GM12878 (cell line): ENCODE results near the gene ZNF641. TPM values are rescaled to one million over a fixed set of nuclear protein-coding genes. Genes with fewer than 3 reads are reported as not detected.
A peak's percentile ranks its signal among the peaks of the same experiment; 100 is the strongest.

ENCODE experiments used
- ATAC-seq: fragments of 200-7000 bp; cut with Tn5 transposase; 3 replicates; pipeline ENCODE4 v1.9.1; 2020; ENCODE audit warnings: mild to moderate bottlenecking, moderate library complexity
- Bru-seq: library from RNA; stranded (reverse); fragments of 400-500 nt; gene quantifications from one replicate; lab custom pipeline; 2021; lab: Mats Ljungman, UMichigan
- BruChase-seq, 2 experiments: library from RNA; stranded (reverse); fragments of 400-500 nt; gene quantifications; one replicate each; lab custom pipeline; 2021; lab: Mats Ljungman, UMichigan
- BruUV-seq: library from RNA; stranded (reverse); fragments of 400-500 nt; replicated peaks from 2 replicates; lab custom pipeline; 2021; lab: Mats Ljungman, UMichigan
- CTCF ChIA-PET: fragments of 300-600 bp; sonication (Branson Sonifier 250); formaldehyde crosslinking; extraction: SDS; loops from one replicate; lab custom pipeline; 2021; ENCODE audit warnings: inconsistent platforms; lab: Yijun Ruan, JAX
- POLR2A ChIA-PET: fragments of 350-600 bp; formaldehyde crosslinking; extraction: SDS; loops from one replicate; lab custom pipeline; 2021; ENCODE audit warnings: inconsistent platforms; lab: Charles Lee
- RAD21 ChIA-PET: fragments of 300-600 bp; sonication (Branson Sonifier 250); formaldehyde crosslinking; loops from one replicate; lab custom pipeline; 2023; ENCODE audit warnings: antibody characterized with exemption; ENCODE audit not compliant: unreplicated experiment; lab: Charles Lee
- SMC1A ChIA-PET: fragments of 300-600 bp; sonication (Branson Sonifier 250); formaldehyde crosslinking; loops from one replicate; lab custom pipeline; 2023; ENCODE audit not compliant: unreplicated experiment, uncharacterized antibody; lab: Charles Lee
- DNase-seq: peaks from one replicate; pipeline ENCODE4 v3.0.0-alpha.2; 2011; ENCODE audit warnings: low read depth, low spot score
- FAIRE-seq: peaks from 3 replicates; lab custom pipeline; 2011; peaks lifted over from hg19 to GRCh38; lab: Jason Lieb, UNC
- H2AFZ ChIP-seq: 2 replicates; pipeline ENCODE4 v1.6.0; 2011; ENCODE audit warnings: low read depth, low read length, control low read depth; ENCODE audit not compliant: control insufficient read depth
- H3K27ac ChIP-seq: 2 replicates; pipeline ENCODE4 v1.5.1; 2011; ENCODE audit warnings: control low read depth; ENCODE audit not compliant: control insufficient read depth, insufficient read depth
- H3K27me3 ChIP-seq, 2 experiments: replicated peaks in 1 of 2; 2 replicates each; pipeline versions ENCODE4 v1.6.0 to v1.6.1; 2011; ENCODE audit warnings: low read length in 1 of 2; ENCODE audit not compliant: control insufficient read depth in 2 of 2, insufficient read depth in 2 of 2
- H3K36me3 ChIP-seq, 2 experiments: 2 replicates each; pipeline ENCODE4 v1.5.1; 2011; ENCODE audit warnings: low read length in 1 of 2; ENCODE audit not compliant: control insufficient read depth in 2 of 2, insufficient read depth in 2 of 2
- H3K4me1 ChIP-seq: 2 replicates; pipeline ENCODE4 v1.6.1; 2011; ENCODE audit warnings: mild to moderate bottlenecking, low read length, moderate library complexity, mixed read lengths; ENCODE audit not compliant: control insufficient read depth, insufficient read depth
- H3K4me2 ChIP-seq: 2 replicates; pipeline ENCODE4 v1.6.0; 2011; ENCODE audit warnings: control low read depth; ENCODE audit not compliant: control insufficient read depth, insufficient read depth
- H3K4me3 ChIP-seq: fragments of 200-600 bp; sonication (generic); 2 replicates; pipeline ENCODE4 v1.5.1; 2016
- H3K79me2 ChIP-seq: 2 replicates; pipeline ENCODE4 v1.6.0; 2011; ENCODE audit warnings: low read length; ENCODE audit not compliant: control insufficient read depth, insufficient read depth
- H3K9ac ChIP-seq: 2 replicates; pipeline ENCODE4 v1.8.0; 2011; ENCODE audit warnings: low read length, control low read depth, mixed read lengths; ENCODE audit not compliant: control insufficient read depth, insufficient read depth
- H3K9me3 ChIP-seq: replicated peaks from 3 replicates; pipeline ENCODE4 v1.5.1; 2011; ENCODE audit warnings: mild to moderate bottlenecking, low read length; ENCODE audit not compliant: control insufficient read depth, insufficient read depth
- H4K20me1 ChIP-seq: 2 replicates; pipeline ENCODE4 v1.6.0; 2011; ENCODE audit not compliant: control insufficient read depth, insufficient read depth
- BACH1 ChIP-seq: fragments of 450-650 bp; IDR thresholded peaks from 2 replicates; pipeline ENCODE4 v1.6.1; 2017; ENCODE audit warnings: mild to moderate bottlenecking, borderline replicate concordance
- BHLHE40 ChIP-seq, 2 experiments: fragments of 450-650 bp in 1 of 2; IDR thresholded peaks; 2 replicates each; pipeline ENCODE4 v1.6.1; 2011 to 2017; ENCODE audit warnings: low read depth in 2 of 2, borderline replicate concordance in 1 of 2, improper control_type of control experiment in 1 of 2, low read length in 1 of 2, mild to moderate bottlenecking in 1 of 2
- CHD1 ChIP-seq: IDR thresholded peaks from 2 replicates; pipeline ENCODE4 v1.6.1; 2012; ENCODE audit warnings: low read depth, low read length, improper control_type of control experiment
- CHD4 ChIP-seq: fragments of 200-600 bp; sonication (generic); IDR thresholded peaks from 2 replicates; pipeline ENCODE4 v1.6.1; 2016; ENCODE audit warnings: mild to moderate bottlenecking
- DPF2 ChIP-seq: fragments of 450-650 bp; IDR thresholded peaks from 2 replicates; pipeline ENCODE4 v1.6.1; 2017; ENCODE audit warnings: mild to moderate bottlenecking
- EGR1 ChIP-seq, 2 experiments: IDR thresholded peaks; 1 replicate in 1 of 2; 2 replicates in 1 of 2; pipeline ENCODE4 v1.6.1; 2011 to 2012; ENCODE audit warnings: low read depth in 2 of 2, low read length in 2 of 2, borderline replicate concordance in 1 of 2, mild to moderate bottlenecking in 1 of 2, moderate library complexity in 1 of 2
- NKRF ChIP-seq: fragments of 450-650 bp; conservative IDR thresholded peaks from 2 replicates; pipeline ENCODE4 v1.6.1; 2017; ENCODE audit warnings: mild to moderate bottlenecking, moderate library complexity
- NR2F1 ChIP-seq: fragments of 450-650 bp; conservative IDR thresholded peaks from 2 replicates; pipeline ENCODE4 v1.6.1; 2017; ENCODE audit warnings: mild to moderate bottlenecking
- POLR2A ChIP-seq: IDR thresholded peaks from 2 replicates; pipeline ENCODE4 v1.6.1; 2011; ENCODE audit warnings: low read depth, mild to moderate bottlenecking, low read length
- SMARCA5 ChIP-seq: fragments of 450-650 bp; IDR thresholded peaks from 2 replicates; pipeline ENCODE4 v1.6.1; 2017; ENCODE audit warnings: mild to moderate bottlenecking
- TCF7 ChIP-seq: IDR thresholded peaks from 2 replicates; pipeline ENCODE4 v1.6.1; 2014; ENCODE audit warnings: antibody characterized with exemption, borderline replicate concordance
- YY1 ChIP-seq: IDR thresholded peaks from 2 replicates; pipeline ENCODE4 v1.6.1; 2011; ENCODE audit warnings: low read depth, mild to moderate bottlenecking, low read length
- WGBS: methylation state at CpG from one replicate; pipeline ENCODE4 v1.1.6; 2016; ENCODE audit warnings: low lambda C conversion rate; ENCODE audit not compliant: insufficient replicate concordance, insufficient coverage; ENCODE audit errors: missing lambda C conversion rate; 5-methylcytosine and 5-hydroxymethylcytosine counted together
- in situ Hi-C: fragments of 300-500 bp; cut with MboI; formaldehyde crosslinking; loops from 9 replicates; pipeline ENCODE4 v1.14.3; 2018; ENCODE audit warnings: mixed read lengths
- intact Hi-C: fragments of 100-400 bp; cut with micrococcal nuclease; formaldehyde crosslinking; loops from one replicate; pipeline ENCODE4 v1.14.2; 2022; ENCODE audit not compliant: unreplicated experiment
- long read RNA-seq, 2 experiments: library from polyadenylated mRNA; unstranded; transcript quantifications; one replicate each; pipeline ENCODE4 v2.0.0, GENCODE V29; 2019 to 2020
- polyA minus RNA-seq, 3 experiments: library from RNA; depleted of rRNA, polyadenylated mRNA; stranded (reverse); fragments of >200 nt; gene quantifications; 2 replicates each; pipeline ENCODE4 v1.2.3, GENCODE V29; 2011
- polyA plus RNA-seq, 11 experiments: library from polyadenylated mRNA; depleted of rRNA in 4 of 11; unstranded in 6 of 11; stranded (reverse) in 5 of 11; fragments of >200 nt; fragmentation: Nextera tagmentation in 4 of 11; fragmentation: Illumina TruSeq in 1 of 11; extraction: Ambion mirVana in 4 of 11; extraction: Trizol in 1 of 11; gene quantifications; 1 replicate in 1 of 11; 2 replicates in 10 of 11; pipeline versions ENCODE4 v1.2.1 to v1.2.3, GENCODE V29; 2011 to 2016; ENCODE audit warnings: inconsistent platforms in 2 of 11, missing spikeins in 2 of 11, low read depth in 1 of 11
- total RNA-seq, 4 experiments: library from RNA; depleted of rRNA in 3 of 4; stranded (reverse); fragments of >200 nt in 3 of 4; fragmentation: Illumina TruSeq in 1 of 4; extraction: Trizol in 1 of 4; gene quantifications; 2 replicates each; pipeline versions ENCODE4 v1.2.1 to v1.2.3, GENCODE V29; 2013 to 2021
- TF ChIP-seq, protein P1 (sequence below): IDR thresholded peaks from 2 replicates; pipeline ENCODE4 v1.6.1; 2012; ENCODE audit warnings: mild to moderate bottlenecking, low read depth, low read length

The ZNF641 gene
- 16.5 and 23.3 TPM in 2 replicates for total RNA-seq (2013; cell fraction: nucleolus; rRNA removed)
- 9.0 and 10.0 TPM in 2 replicates for total RNA-seq (2014; rRNA removed)
- total RNA-seq (2014; rRNA removed; fragmentation: Illumina TruSeq; extraction: Trizol), result 9.4 and 10.3 TPM in 2 replicates
- total RNA-seq (2021), result 8.1 and 10.3 TPM in 2 replicates
- 1.6 TPM for polyA plus RNA-seq (2011; ENCODE audit: low read depth)
- polyA plus RNA-seq (2011; rRNA removed), result 7.3 and 10.8 TPM in 2 replicates
- 4.8 and 5.3 TPM in 2 replicates for polyA plus RNA-seq (2011; cell fraction: cytosol; rRNA removed)
- 13.8 and 14.9 TPM in 2 replicates for polyA plus RNA-seq (2011; cell fraction: nucleus; rRNA removed)
- 2.2 and 3.3 TPM in 2 replicates for polyA plus RNA-seq (2012)
- polyA plus RNA-seq (2014; fragmentation: Illumina TruSeq; extraction: Trizol), result 7.1 and 9.4 TPM in 2 replicates
- polyA plus RNA-seq (2014; fragmentation: Nextera tagmentation; extraction: Ambion mirVana), result 1 to 10 TPM; 1.1 to 1.4 TPM
- polyA plus RNA-seq (2014; rRNA removed), result 5.6 and 5.8 TPM in 2 replicates
- 1 to 10 TPM; 3.5 to 4.8 TPM for polyA plus RNA-seq (2016; fragmentation: Nextera tagmentation; extraction: Ambion mirVana)
- polyA minus RNA-seq (2011; rRNA and poly(A)+ RNA removed), result 9.0 and 12.2 TPM in 2 replicates
- polyA minus RNA-seq (2011; cell fraction: cytosol; rRNA and poly(A)+ RNA removed), result 2.0 and 2.7 TPM in 2 replicates
- polyA minus RNA-seq (2011; cell fraction: nucleus; rRNA and poly(A)+ RNA removed), result 16.1 and 18.8 TPM in 2 replicates
- percentile 74 among the genes with signal in this experiment for Bru-seq, nascent RNA
- percentile 70 among the genes with signal in this experiment for BruChase-seq, experiment 1, labeled RNA remaining after a 6-hour chase
- BruChase-seq, experiment 2, labeled RNA remaining after a 2-hour chase, result percentile 76 among the genes with signal in this experiment
- long read RNA-seq, experiment 1, partial matches to known transcripts, result 0 of 1 reads
- long read RNA-seq, experiment 1, other reads (novel, unspliced or antisense), result 1 of 1 reads
- long read RNA-seq, experiment 2, partial matches to known transcripts, result 2 of 15 reads
- long read RNA-seq, experiment 2, other reads (novel, unspliced or antisense), result 11 of 15 reads

GRCh38 chr12:48350249-48351021, at the start of gene ZNF641:
TSS of gene ZNF641 (minus strand) at chr12:48350919. CDS start at chr12:48348090, 2,829 bp downstream.
- in situ Hi-C loops, result no loop called here
- TF ChIP-seq BHLHE40 (IDR thresholded peaks at IDR 0.05; ENCODE audit: borderline replicate concordance in 1 of 2, low read depth in 2 of 2, low read length in 1 of 2), result peak in 1 of 2 experiments; percentile 67; a peak in 1 of 4 replicates
- no peak for TF ChIP-seq CHD4
- TF ChIP-seq TCF7, result no peak
- TF ChIP-seq SMARCA5, result peak; percentile 24; the same call in 1 of the 2 replicates
- TF ChIP-seq POLR2A, result peak; percentile 81
- TF ChIP-seq NKRF, result peak; percentile 54
- no peak for TF ChIP-seq CHD1
- TF ChIP-seq, protein P1, sequence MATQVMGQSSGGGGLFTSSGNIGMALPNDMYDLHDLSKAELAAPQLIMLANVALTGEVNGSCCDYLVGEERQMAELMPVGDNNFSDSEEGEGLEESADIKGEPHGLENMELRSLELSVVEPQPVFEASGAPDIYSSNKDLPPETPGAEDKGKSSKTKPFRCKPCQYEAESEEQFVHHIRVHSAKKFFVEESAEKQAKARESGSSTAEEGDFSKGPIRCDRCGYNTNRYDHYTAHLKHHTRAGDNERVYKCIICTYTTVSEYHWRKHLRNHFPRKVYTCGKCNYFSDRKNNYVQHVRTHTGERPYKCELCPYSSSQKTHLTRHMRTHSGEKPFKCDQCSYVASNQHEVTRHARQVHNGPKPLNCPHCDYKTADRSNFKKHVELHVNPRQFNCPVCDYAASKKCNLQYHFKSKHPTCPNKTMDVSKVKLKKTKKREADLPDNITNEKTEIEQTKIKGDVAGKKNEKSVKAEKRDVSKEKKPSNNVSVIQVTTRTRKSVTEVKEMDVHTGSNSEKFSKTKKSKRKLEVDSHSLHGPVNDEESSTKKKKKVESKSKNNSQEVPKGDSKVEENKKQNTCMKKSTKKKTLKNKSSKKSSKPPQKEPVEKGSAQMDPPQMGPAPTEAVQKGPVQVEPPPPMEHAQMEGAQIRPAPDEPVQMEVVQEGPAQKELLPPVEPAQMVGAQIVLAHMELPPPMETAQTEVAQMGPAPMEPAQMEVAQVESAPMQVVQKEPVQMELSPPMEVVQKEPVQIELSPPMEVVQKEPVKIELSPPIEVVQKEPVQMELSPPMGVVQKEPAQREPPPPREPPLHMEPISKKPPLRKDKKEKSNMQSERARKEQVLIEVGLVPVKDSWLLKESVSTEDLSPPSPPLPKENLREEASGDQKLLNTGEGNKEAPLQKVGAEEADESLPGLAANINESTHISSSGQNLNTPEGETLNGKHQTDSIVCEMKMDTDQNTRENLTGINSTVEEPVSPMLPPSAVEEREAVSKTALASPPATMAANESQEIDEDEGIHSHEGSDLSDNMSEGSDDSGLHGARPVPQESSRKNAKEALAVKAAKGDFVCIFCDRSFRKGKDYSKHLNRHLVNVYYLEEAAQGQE, result 0 out of 2 replicates have a peak, but pooled peaks have one; percentile 10
- TF ChIP-seq EGR1 (IDR thresholded peaks at IDR 0.05; ENCODE audit: borderline replicate concordance in 1 of 2, low read depth in 2 of 2, low read length in 2 of 2), result peak in 1 of 2 experiments; percentile 90; a peak in 2 of 3 replicates
- TF ChIP-seq BACH1, result peak; percentile 68; the same call in 1 of the 2 replicates
- 0 out of 2 replicates have a peak, but pooled peaks have one; percentile 3 for TF ChIP-seq YY1
- TF ChIP-seq DPF2, result 0 out of 2 replicates have a peak, but pooled peaks have one; percentile 56
- TF ChIP-seq NR2F1, result peak; percentile 29; the same call in 1 of the 2 replicates

More at GRCh38 chr12:48350249-48351021, at the start of gene ZNF641:
- no peaks in the 10 kb centered on the region for H3K27me3 ChIP-seq
- H4K20me1 ChIP-seq, result no peaks in the 10 kb centered on the region
- H3K4me2 ChIP-seq, result peak within 1 kb of the TSS; percentile 96
- H3K79me2 ChIP-seq, result no peaks in the 10 kb centered on the region; the same call in 1 of the 2 replicates
- intact Hi-C loops, result loop anchor here (10.0 kb wide), 1 partner anchor 156 kb away; no protein-coding TSS in a partner anchor
- 2% methylated on average over 30 of the region's 61 CpGs for WGBS
- H3K9me3 ChIP-seq, result no peaks in the 10 kb centered on the region
- FAIRE-seq (no peak), DNase-seq (no peak), ATAC-seq (peak; percentile 94)
- BruUV-seq, result no TSS peak
- SMC1A ChIA-PET, result interaction anchor here (0.5 to 1.4 kb wide), 3 partner anchors 9 to 205 kb away, joined by 3 to 4 read pairs (median 3); no protein-coding TSS in a partner anchor
- H3K9ac ChIP-seq, result peak within 1 kb of the TSS; percentile 88
- H2AFZ ChIP-seq, result peak within 1 kb of the TSS; percentile 94
- peaks cover 0 to 3% of the 10 kb centered on the region in 2 experiments; a peak in 1 of 4 replicates for H3K36me3 ChIP-seq
- no peaks in the 10 kb centered on the region for H3K4me1 ChIP-seq
- H3K4me3 ChIP-seq, result peak within 1 kb of the TSS; percentile 85
- CTCF ChIA-PET, result interaction anchor here (2.1 kb wide), 1 partner anchor 152 kb away, joined by 6 read pairs; no protein-coding TSS in a partner anchor
- RAD21 ChIA-PET, result interaction anchor here (1.2 kb wide), 1 partner anchor 192 kb away, joined by 3 read pairs; no protein-coding TSS in a partner anchor
- H3K27ac ChIP-seq, result peak within 1 kb of the TSS; percentile 56
- POLR2A ChIA-PET, result interaction anchor here (0.6 to 1.4 kb wide), 2 partner anchors 16 to 152 kb away, joined by 3 read pairs; no protein-coding TSS in a partner anchor
